Gastrocnemius medialis (tissue), 4 donors: ENCODE measurements around the gene PRKACB. TPM values are rescaled to one million over a fixed set of nuclear protein-coding genes. Genes with fewer than 3 reads are reported as not detected.

ENCODE experiments used
- ATAC-seq, 2 donors: fragments of 150-250 bp; one replicate each; pipeline ENCODE4 v1.9.1; 2016
- DNase-seq, 2 donors: peaks; one replicate each; pipeline ENCODE4 v3.0.0-alpha.2; 2019
- H3K27ac ChIP-seq, 4 donors: fragments of 200-600 bp; sonication (generic); 1 replicate in 1 of 4; 2 replicates in 3 of 4; pipeline ENCODE4 v1.5.1; 2016 to 2018; ENCODE audit warnings: mild to moderate bottlenecking in 2 of 4, moderate library complexity in 1 of 4
- H3K27me3 ChIP-seq, 3 donors: fragments of 200-600 bp; sonication (generic) in 2 of 3; 1 replicate in 1 of 3; 2 replicates in 2 of 3; pipeline versions ENCODE4 v1.5.1 to v1.6.0; 2016 to 2019; ENCODE audit warnings: mild to moderate bottlenecking in 1 of 3, moderate library complexity in 1 of 3
- H3K36me3 ChIP-seq, 2 donors: fragments of 200-600 bp; sonication (generic) in 1 of 2; one replicate each; pipeline ENCODE4 v1.5.1; 2017 to 2018
- H3K4me1 ChIP-seq, 2 donors: fragments of 200-600 bp; sonication (generic) in 1 of 2; one replicate each; pipeline ENCODE4 v1.5.1; 2016 to 2017; ENCODE audit warnings: mild to moderate bottlenecking in 2 of 2
- H3K4me3 ChIP-seq, 4 donors: fragments of 200-600 bp; sonication (generic) in 3 of 4; 1 replicate in 1 of 4; 2 replicates in 3 of 4; pipeline ENCODE4 v1.5.1; 2016 to 2019; ENCODE audit warnings: mild to moderate bottlenecking in 2 of 4
- H3K9me3 ChIP-seq, 3 donors: fragments of 200-600 bp; sonication (generic) in 2 of 3; 1 replicate in 1 of 3; 2 replicates in 2 of 3; pipeline ENCODE4 v1.5.1; 2016 to 2019
- CTCF ChIP-seq, 5 experiments: fragments of 450-650 bp in 3 of 5; fragments of 200-600 bp in 2 of 5; sonication (generic) in 2 of 5; IDR thresholded peaks in 4 of 5; conservative IDR thresholded peaks in 1 of 5; 1 replicate in 4 of 5; 2 replicates in 1 of 5; pipeline ENCODE4 v1.5.1; 2016 to 2019; ENCODE audit warnings: antibody characterized with exemption in 5 of 5, mild to moderate bottlenecking in 3 of 5, moderate library complexity in 3 of 5
- POLR2A ChIP-seq, 2 donors: fragments of 450-650 bp; IDR thresholded peaks; one replicate each; pipeline ENCODE4 v1.6.1; 2017; ENCODE audit warnings: antibody characterized with exemption in 2 of 2, mild to moderate bottlenecking in 2 of 2, moderate library complexity in 2 of 2
- in situ Hi-C, 4 donors: fragments of 200-750 bp; cut with MboI; loops; one replicate each; pipeline versions ENCODE4 v1.15.0 to v1.8.0; 2017; ENCODE audit warnings: low sequenced_read_pairs in 4 of 4
- intact Hi-C: fragments of 100-400 bp; cut with DNase I; formaldehyde crosslinking; loops from one replicate; pipeline ENCODE4 v1.15.1; 2023; ENCODE audit warnings: low total_unique reads
- total RNA-seq, 4 donors: library from RNA; depleted of rRNA; stranded (reverse); fragments of >200 nt; gene quantifications; one replicate each; pipeline versions ENCODE4 v1.1.0 to v1.2.3, GENCODE V29; 2016

PRKACB gene
- total RNA-seq, 4 donors from 2014 or later, result 4.2 to 12.4 (median 7.0) TPM

- DNase-seq (no peak), ATAC-seq (no peak)
- intact Hi-C loops (loop anchor here (2.0 kb wide), 1 partner anchor 43 kb away; no protein-coding TSS in a partner anchor), in situ Hi-C loops (no loop called here)
- H3K36me3 ChIP-seq, result no peaks in the 10 kb centered on the region
- TF ChIP-seq POLR2A (IDR thresholded peaks at IDR 0.05), result no peak
- no peak for TF ChIP-seq CTCF (IDR thresholded peaks at IDR 0.05 in 4 of 5, conservative IDR thresholded peaks at IDR 0.05 in 1 of 5)
- no peak overlapping the region for H3K4me3 ChIP-seq
- H3K4me1 ChIP-seq, result peaks cover 6 to 8% of the 10 kb centered on the region in 2 donors
- no peak overlapping the region for H3K27ac ChIP-seq
- H3K27me3 ChIP-seq, result no peaks in the 10 kb centered on the region
- no peaks in the 10 kb centered on the region for H3K9me3 ChIP-seq
These were observed 111.5 kb downstream of the PRKACB start for GRCh38 chr1:84255582-84255981.

GRCh38 chr1:84257617-84258016 is 113.5 kb downstream of the PRKACB start:
- Histone ChIP-seq H3K4me3 (no peak overlapping the region), H3K4me1 (peaks cover 6 to 8% of the 10 kb centered on the region in 2 donors), H3K27ac (no peak overlapping the region), H3K9me3 (no peaks in the 10 kb centered on the region), H3K36me3 (no peaks in the 10 kb centered on the region), H3K27me3 (no peaks in the 10 kb centered on the region)
- ATAC-seq, result no peak
- in situ Hi-C loops (no loop called here), intact Hi-C loops (no loop called here)
- DNase-seq, result no peak
- TF ChIP-seq POLR2A (IDR thresholded peaks at IDR 0.05) (no peak), CTCF (IDR thresholded peaks at IDR 0.05 in 4 of 5, conservative IDR thresholded peaks at IDR 0.05 in 1 of 5) (no peak)

- Histone ChIP-seq H3K36me3 (no peaks in the 10 kb centered on the region), H3K4me1 (no peaks in the 10 kb centered on the region), H3K27ac (no peak overlapping the region), H3K27me3 (no peaks in the 10 kb centered on the region), H3K4me3 (no peak overlapping the region), H3K9me3 (no peaks in the 10 kb centered on the region)
- intact Hi-C loops (no loop called here), in situ Hi-C loops (no loop called here)
- DNase-seq (no peak), ATAC-seq (no peak)
- no peak for TF ChIP-seq CTCF (IDR thresholded peaks at IDR 0.05 in 4 of 5, conservative IDR thresholded peaks at IDR 0.05 in 1 of 5)
- TF ChIP-seq POLR2A (IDR thresholded peaks at IDR 0.05), result no peak
These were observed 115.3 kb downstream of the PRKACB start for GRCh38 chr1:84259376-84259775.

GRCh38 chr1:84259989-84260388 is 115.9 kb downstream of the PRKACB start:
- no peaks in the 10 kb centered on the region for H3K27me3 ChIP-seq
- in situ Hi-C loops, result no loop called here

More at GRCh38 chr1:84259989-84260388, 115.9 kb downstream of the PRKACB start:
- ATAC-seq (no peak), DNase-seq (no peak)
- Histone ChIP-seq H3K9me3 (no peaks in the 10 kb centered on the region), H3K4me1 (no peaks in the 10 kb centered on the region), H3K36me3 (no peaks in the 10 kb centered on the region), H3K27ac (no peak overlapping the region), H3K4me3 (no peak overlapping the region)
- TF ChIP-seq CTCF (IDR thresholded peaks at IDR 0.05 in 4 of 5, conservative IDR thresholded peaks at IDR 0.05 in 1 of 5) (no peak), POLR2A (IDR thresholded peaks at IDR 0.05) (no peak)
- intact Hi-C loops, result no loop called here
